NOMO-1 (cell line): ENCODE data around the gene NTMT1.
"Not testable (repeated sequence)": the region's sequence is repeated elsewhere in the genome, so short reads cannot be mapped to it uniquely, and the experiment has no call there.

Experiments used
- DNase-seq, 2 experiments: peaks; one replicate each; lab custom pipeline; 2025; ENCODE audit not compliant: unreplicated experiment in 2 of 2; lab: John Stamatoyannopoulos, UW

NTMT1 gene

GRCh38 chr9:129626079-129626624 lies at the start of gene NTMT1:
NTMT1 (plus strand) TSS chr9:129626163; CDS start chr9:129632704, 6,541 bp downstream.
- peak; percentile 71 to 89 for DNase-seq

- no peak for DNase-seq
These were observed 49.1 kb upstream of the NTMT1 start for GRCh38 chr9:129576546-129577543.

GRCh38 chr9:129579294-129579693 lies 46.7 kb upstream of the NTMT1 start:
- no peak for DNase-seq

- no peak for DNase-seq
These were observed 45.6 kb upstream of the NTMT1 start for GRCh38 chr9:129580211-129580915.

DNA sequence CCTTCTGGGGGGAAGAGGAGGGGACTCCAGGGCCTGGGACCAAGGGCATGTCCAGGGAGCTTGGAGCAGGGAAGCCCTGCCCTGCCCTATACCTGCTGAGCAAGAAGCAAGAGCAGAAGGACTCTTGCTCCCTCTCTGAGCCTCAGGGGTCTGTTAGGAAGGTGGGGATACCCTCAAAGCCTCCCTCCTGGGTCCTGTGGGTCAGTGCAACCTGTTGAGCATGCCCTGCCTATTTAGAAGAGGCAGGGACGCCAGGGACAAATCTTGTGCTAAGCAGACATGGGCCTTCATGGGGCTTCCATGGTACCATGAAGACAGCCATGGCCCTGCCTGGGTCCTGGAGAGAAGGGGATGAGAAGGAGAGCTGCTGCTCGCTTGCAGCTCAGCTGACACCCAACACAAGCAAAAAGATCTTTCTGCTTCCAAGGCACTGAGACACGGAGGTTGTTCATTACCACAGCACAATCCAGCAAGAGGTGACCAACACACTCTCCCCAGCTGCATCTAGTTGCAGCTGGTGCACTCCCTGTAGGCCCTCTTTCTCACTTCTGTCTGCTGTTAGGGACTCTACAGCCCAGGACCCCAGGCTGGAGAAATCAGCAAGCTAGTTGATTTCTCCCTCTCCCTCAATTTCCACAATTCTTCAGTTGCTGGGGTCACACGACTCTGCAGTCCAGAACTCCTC lies 44.3 kb upstream of the NTMT1 start:
- no peak for DNase-seq

DNA sequence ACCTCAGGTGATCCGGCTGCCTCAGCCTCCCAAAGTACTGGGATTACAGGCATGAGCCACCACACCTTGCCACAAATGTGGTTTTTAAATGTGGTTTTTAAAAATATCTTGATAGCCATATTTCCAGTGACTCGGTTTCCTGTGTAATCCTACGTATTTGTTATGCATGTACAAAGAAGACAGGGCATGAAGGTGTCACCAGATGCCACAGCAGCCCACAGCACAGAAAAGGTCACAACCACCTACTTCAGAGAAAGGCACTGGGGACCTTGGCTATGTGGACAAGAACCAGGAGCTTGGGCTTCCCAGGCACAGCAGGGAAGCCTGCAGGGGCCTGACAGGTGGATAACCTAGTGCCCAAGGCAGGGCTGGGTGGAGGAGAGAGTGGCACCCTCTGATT lies 43.1 kb upstream of the NTMT1 start:
- DNase-seq, result no peak

GRCh38 chr9:129583308-129584038 lies 42.5 kb upstream of the NTMT1 start:
- DNase-seq, result peak; percentile 87 to 89

GRCh38 chr9:129584136-129584535 lies 41.8 kb upstream of the NTMT1 start:
- peak; percentile 71 to 77 for DNase-seq

DNA sequence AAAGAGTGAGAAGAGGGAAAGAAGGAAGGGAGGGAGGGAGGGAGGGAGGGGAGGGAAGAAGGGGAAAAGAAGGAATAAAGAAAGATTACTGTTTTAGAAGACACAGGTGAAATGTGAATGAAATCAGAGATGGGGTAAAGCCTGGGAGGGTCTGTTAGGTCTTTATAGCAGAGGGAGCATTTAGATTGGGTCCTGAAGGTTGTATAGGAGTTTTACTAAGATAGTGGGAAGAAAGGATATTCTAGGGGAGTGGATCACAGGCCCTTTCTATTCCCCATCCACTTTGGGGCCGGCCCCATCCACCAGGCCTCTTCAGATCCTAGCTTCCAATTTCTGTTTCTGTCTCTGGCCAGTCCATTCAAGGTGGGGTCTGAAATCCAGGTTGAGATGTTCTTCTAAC lies 40.6 kb upstream of the NTMT1 start:
- DNase-seq, result no peak

GRCh38 chr9:129586245-129586644 lies 39.7 kb upstream of the NTMT1 start:
- no peak for DNase-seq

GRCh38 chr9:129586685-129587084 lies 39.3 kb upstream of the NTMT1 start:
- DNase-seq, result no peak

DNA sequence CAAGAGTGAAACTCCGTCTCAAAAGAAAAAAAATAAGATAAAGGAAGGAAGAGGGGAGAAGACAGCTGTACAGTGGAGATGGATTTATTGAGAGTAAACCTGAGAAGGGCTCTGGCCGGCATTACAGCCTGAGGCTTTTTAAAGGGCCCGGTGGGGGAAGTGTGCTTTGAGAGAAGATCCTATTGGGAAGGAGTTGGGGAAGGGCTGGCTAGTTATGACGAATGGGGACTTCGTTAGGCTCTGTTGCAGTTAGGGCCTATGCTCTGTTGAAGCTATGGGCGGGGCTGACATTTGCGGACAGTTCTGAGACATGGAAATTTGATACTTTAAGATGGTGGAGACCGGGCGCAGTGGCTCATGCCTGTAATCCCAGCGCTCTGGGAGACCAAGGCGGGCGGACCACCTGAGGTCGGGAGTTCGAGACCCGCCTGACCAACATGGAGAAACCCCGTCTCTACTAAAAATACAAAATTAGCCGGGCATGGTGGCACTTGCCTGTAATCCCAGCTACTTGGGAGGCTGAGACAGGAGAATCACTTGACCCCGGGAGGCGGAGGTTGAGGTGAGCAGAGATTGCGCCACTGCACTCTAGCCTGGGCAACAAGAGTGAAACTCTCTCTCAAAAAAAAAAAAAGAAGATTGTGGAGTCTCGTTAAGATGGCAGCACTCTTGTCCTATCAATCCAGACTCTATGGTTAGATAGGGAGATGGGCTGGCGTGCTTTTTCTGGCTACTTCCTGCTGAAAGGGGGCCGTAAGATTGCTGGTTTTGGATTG lies 38.3 kb upstream of the NTMT1 start:
- DNase-seq, result no peak

- no peak for DNase-seq
These were observed 35.5 kb upstream of the NTMT1 start for GRCh38 chr9:129590466-129590865.

DNA sequence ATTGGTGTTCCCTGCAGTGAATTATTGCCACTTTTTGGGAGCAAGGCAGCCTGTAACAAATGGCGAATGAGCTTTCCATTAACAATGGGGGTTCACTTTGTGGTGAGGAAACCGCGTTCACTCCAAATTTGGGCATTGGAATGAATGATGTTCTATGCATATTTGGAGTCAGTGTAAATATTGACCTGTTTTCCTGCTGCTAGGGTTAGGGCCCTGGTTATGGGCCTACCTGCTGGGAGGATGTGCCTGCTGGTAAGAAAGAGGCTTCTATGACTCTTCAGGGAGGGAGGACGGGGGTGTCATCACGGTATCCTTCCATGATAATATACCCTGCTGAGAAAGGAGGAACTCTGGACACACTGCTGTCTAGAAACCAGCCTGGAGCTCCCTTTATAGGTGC lies 34.0 kb upstream of the NTMT1 start:
- DNase-seq, result no peak

DNA sequence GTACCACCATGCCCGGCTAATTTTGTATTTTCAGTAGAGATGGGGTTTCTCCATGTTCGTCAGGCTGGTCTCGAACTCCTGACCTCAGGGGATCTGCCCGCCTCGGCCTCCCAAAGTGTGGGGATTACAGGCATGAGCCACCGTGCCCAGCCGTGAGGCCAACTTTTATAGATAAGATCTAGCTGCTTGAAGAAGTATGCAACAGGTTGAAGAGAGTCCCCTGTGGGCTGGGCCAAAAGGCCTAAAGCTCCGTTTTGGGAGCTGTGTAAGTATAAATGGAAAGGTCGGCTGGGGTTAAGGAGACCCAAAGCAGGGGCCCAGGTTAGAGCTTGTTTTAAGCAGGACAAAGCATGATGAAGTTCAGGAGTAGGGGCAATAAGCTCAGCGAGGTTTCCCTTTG lies 33.2 kb upstream of the NTMT1 start:
- DNase-seq, result not testable (repeated sequence)

- no peak for DNase-seq
These were observed 31.3 kb upstream of the NTMT1 start for GRCh38 chr9:129594632-129595031.

DNA sequence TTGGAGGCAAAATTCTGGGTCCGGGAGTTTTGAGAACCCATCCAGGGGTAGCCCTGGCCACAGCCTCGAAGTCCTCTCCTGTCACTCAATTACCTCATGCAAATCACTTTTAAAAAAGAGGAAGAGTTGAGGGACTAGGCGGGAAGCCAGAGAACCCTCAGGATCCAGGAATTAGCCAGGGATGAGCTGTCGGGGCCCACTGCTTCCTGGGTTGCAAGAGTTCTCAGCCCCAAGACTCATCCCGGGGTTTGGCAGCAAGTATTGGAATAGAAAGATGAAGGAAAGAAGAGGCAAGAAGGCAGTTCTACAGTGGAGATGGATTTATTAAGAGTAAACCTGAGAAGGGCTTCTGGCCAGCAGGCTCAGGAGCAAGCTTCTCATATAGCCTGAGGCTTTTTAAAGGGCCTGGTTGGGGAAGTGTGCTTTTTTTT lies 30.6 kb upstream of the NTMT1 start:
- peak; percentile 24 to 26 for DNase-seq

DNA sequence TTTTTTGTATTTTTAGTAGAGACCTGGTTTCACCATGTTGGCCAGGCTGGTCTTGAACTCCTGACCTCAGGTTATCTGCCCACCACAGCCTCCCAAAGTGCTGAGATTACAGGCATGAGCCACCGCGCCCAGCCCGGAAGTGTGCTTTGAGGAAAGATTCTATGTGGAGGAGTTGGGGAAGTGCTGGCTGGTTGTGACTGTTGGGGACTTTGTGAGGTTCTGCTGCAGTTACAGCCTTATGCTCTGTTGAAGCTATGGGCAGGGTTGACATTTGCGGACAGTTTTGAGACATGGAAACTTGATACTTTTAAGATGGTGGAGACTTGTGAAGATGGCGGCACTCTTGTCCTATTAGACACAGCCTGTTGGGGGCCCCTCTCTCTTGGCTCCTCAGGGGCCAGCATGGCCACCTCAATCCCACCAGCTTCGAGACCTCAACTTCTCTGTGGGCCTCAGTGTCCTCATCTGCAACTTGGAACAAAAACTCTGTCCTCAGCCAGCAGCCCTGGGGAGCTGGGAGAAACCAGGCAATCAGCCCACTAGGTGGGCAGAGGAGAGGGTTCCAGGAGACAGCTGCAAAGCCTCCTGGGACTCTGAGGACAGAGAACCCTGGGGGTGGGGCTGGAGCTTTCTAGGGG lies 29.9 kb upstream of the NTMT1 start:
- DNase-seq, result peak; percentile 29 to 63
